Testis (tissue), 3 donors: ENCODE data around the gene PCBP3. TPM values are rescaled to one million over a fixed set of nuclear protein-coding genes. Genes with fewer than 3 reads are reported as not detected.
"Not testable (repeated sequence)": the region's sequence is repeated elsewhere in the genome, so short reads cannot be mapped to it uniquely, and the experiment has no call there.

ENCODE experiments used
- DNase-seq: peaks from one replicate; pipeline ENCODE4 v3.0.0-alpha.2; 2019
- H3K27ac ChIP-seq, 2 donors: fragments of 200-600 bp; sonication (generic); one replicate each; pipeline ENCODE4 v1.5.1; 2019
- H3K27me3 ChIP-seq: fragments of 200-600 bp; sonication (generic); one replicate; pipeline ENCODE4 v1.5.1; 2019
- H3K36me3 ChIP-seq: fragments of 200-600 bp; sonication (generic); one replicate; pipeline ENCODE4 v1.5.1; 2017; ENCODE audit warnings: low read depth; ENCODE audit errors: missing control alignments
- H3K4me1 ChIP-seq: fragments of 200-600 bp; sonication (generic); one replicate; pipeline ENCODE4 v1.5.1; 2019
- H3K4me3 ChIP-seq, 2 donors: fragments of 200-600 bp; sonication (generic); one replicate each; pipeline ENCODE4 v1.5.1; 2017 to 2019
- H3K9me3 ChIP-seq: fragments of 200-600 bp; sonication (generic); one replicate; pipeline ENCODE4 v1.5.1; 2017
- POLR2A ChIP-seq: fragments of 450-650 bp; IDR thresholded peaks from one replicate; pipeline ENCODE4 v1.6.1; 2017; ENCODE audit warnings: antibody characterized with exemption, mild to moderate bottlenecking, moderate library complexity
- WGBS, 2 donors: methylation state at CpG; one replicate each; pipeline ENCODE4 v1.1.5; 2018; 5-methylcytosine and 5-hydroxymethylcytosine counted together
- intact Hi-C: fragments of 100-400 bp; cut with DNase I; formaldehyde crosslinking; loops from one replicate; pipeline ENCODE4 v1.15.1; 2023; ENCODE audit warnings: low total_unique reads
- polyA plus RNA-seq: library from polyadenylated mRNA; stranded (reverse); fragments of 350-450 nt; fragmentation: Illumina TruSeq; extraction: RNeasy Lipid Tissue Mini Kit (QIAGEN cat#74804); gene quantifications from one replicate; pipeline ENCODE4 v1.2.3, GENCODE V29; 2014; ENCODE audit warnings: low read depth, low replicate concordance; ENCODE audit not compliant: insufficient read depth
- total RNA-seq, 2 donors: library from RNA; depleted of rRNA; stranded (reverse); fragments of >200 nt; gene quantifications; one replicate each; pipeline ENCODE4 v1.2.3, GENCODE V29; 2016
- TF ChIP-seq, protein P1 (sequence below), 3 experiments: fragments of 450-650 bp in 2 of 3; fragments of 200-600 bp in 1 of 3; sonication (generic) in 1 of 3; IDR thresholded peaks; one replicate each; pipeline ENCODE4 v1.5.1; 2016 to 2019; ENCODE audit warnings: antibody characterized with exemption in 3 of 3, mild to moderate bottlenecking in 2 of 3, moderate library complexity in 1 of 3

The PCBP3 gene
- total and polyA plus RNA-seq, 3 donors from 2014 or later, result 35.7 to 58.3 (median 38.0) TPM

DNA sequence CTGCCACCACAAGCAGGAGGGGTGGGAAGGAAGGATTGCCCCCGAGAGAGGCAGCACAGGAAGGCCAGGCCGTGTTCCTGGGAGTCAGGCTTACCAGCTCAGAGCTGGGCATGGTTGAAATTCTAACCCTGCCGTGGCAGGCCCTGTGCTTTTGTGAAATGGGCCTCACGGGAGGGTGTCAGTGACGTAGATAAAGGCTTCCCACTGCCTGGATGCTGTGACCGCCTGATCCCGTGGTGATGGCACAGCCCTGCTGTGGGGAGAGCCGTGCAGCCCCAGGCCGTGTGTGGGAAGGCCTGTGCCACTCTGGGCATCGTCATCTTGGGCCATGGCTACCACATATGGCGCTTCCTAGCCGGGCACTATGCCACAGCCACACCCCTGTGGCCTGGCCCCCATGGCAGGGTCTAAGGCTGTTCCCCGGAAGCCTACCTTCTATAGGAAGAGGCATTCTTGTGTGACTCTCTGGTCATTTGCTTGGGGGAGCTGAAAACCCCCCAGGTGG lies 161.3 kb downstream of the PCBP3 start:
- DNase-seq, result no peak
- WGBS, 2 donors, result 87 to 91% methylated on average over 12 to 13 of the region's 13 CpGs
- Histone ChIP-seq H3K27me3 (no peaks in the 10 kb centered on the region), H3K4me1 (no peaks in the 10 kb centered on the region), H3K27ac (no peak overlapping the region), H3K4me3 (no peak overlapping the region), H3K9me3 (no peaks in the 10 kb centered on the region), H3K36me3 (no peaks in the 10 kb centered on the region)
- TF ChIP-seq POLR2A, result no peak
- TF ChIP-seq, protein P1, sequence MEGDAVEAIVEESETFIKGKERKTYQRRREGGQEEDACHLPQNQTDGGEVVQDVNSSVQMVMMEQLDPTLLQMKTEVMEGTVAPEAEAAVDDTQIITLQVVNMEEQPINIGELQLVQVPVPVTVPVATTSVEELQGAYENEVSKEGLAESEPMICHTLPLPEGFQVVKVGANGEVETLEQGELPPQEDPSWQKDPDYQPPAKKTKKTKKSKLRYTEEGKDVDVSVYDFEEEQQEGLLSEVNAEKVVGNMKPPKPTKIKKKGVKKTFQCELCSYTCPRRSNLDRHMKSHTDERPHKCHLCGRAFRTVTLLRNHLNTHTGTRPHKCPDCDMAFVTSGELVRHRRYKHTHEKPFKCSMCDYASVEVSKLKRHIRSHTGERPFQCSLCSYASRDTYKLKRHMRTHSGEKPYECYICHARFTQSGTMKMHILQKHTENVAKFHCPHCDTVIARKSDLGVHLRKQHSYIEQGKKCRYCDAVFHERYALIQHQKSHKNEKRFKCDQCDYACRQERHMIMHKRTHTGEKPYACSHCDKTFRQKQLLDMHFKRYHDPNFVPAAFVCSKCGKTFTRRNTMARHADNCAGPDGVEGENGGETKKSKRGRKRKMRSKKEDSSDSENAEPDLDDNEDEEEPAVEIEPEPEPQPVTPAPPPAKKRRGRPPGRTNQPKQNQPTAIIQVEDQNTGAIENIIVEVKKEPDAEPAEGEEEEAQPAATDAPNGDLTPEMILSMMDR (IDR thresholded peaks at IDR 0.05), result no peak
- intact Hi-C loops, result no loop called here

DNA sequence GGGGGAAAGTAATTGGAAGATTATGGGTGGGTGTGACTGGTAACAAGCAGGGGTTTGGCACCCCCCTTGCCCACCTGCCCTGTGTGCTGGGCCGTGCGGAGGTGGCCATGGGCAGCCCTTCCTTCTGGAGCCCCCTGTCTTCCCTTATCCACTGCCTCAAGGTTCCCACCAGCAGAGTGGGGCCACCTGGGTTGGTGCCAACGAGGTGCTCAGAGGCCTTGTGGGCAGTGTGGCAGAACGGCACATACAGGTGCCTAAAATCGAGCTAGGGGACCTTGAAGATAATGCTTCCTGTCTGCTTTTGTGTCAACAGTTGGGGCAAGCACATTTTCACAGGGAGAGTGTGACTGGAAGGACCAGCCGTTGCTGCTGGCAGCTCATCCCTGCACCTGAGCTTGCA lies 161.8 kb downstream of the PCBP3 start:
- intact Hi-C loops, result no loop called here
- no peak overlapping the region for H3K4me3 ChIP-seq
- no peaks in the 10 kb centered on the region for H3K36me3 ChIP-seq
- TF ChIP-seq POLR2A, result no peak
- TF ChIP-seq, protein P1 (IDR thresholded peaks at IDR 0.05), result no peak
- no peak overlapping the region for H3K27ac ChIP-seq
- DNase-seq, result no peak
- H3K4me1 ChIP-seq, result no peaks in the 10 kb centered on the region
- H3K27me3 ChIP-seq, result no peaks in the 10 kb centered on the region
- 89% methylated on average over 6 of the region's 6 CpGs; no CpG with 5 or more reads in 1 of the 2 donors for WGBS, 2 donors
- no peaks in the 10 kb centered on the region for H3K9me3 ChIP-seq

DNA sequence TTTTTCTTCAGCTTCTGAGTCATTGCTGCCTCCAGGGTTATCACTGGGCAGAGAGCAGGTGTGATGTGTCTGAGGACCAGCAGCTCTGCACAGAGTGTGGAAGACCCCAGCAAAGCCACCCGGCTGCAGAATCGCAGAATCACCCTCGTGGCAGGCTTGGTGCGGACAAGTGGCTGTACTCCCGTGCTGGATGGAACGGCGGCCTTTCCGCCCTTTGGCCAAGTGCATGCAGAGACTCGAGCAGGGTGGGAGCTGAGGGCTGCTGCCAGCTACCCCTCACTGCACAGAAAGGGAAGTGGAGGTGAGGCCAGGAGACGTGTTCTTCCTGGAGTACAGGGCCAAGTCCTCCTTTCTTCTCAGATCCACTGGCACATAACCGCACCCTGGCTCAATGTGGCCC lies 162.5 kb downstream of the PCBP3 start:
- Histone ChIP-seq H3K4me3 (no peak overlapping the region), H3K36me3 (no peaks in the 10 kb centered on the region), H3K4me1 (no peaks in the 10 kb centered on the region), H3K27me3 (no peaks in the 10 kb centered on the region), H3K27ac (no peak overlapping the region), H3K9me3 (no peaks in the 10 kb centered on the region)
- 85 to 89% methylated on average over 10 to 11 of the region's 11 CpGs for WGBS, 2 donors
- TF ChIP-seq, protein P1 (IDR thresholded peaks at IDR 0.05), result no peak
- TF ChIP-seq POLR2A, result no peak
- no peak for DNase-seq
- intact Hi-C loops, result no loop called here

DNA sequence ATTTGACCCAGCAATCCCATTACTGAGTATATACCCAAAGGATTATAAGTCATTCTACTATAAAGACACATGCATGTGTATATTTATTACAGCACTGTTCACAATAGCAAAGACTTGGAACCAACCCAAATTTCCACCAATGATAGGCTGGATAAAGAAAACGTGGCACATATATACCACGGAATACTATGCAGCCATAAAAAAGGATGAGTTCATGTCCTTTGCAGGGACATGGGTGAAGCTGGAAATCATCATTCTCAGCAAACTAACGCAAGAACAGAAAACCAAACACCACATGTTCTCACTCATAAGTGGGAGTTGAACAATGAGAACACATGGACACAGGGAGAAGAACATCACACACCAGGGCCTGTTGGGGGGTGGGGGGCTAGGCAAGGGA lies 165.1 kb downstream of the PCBP3 start:
- H3K27ac ChIP-seq, intact Hi-C loops, H3K36me3 ChIP-seq, H3K4me3 ChIP-seq, H3K4me1 ChIP-seq, H3K27me3 ChIP-seq, DNase-seq, H3K9me3 ChIP-seq: not testable (repeated sequence)
- 83 to 94% methylated on average over 3 of the region's 3 CpGs for WGBS, 2 donors

DNA sequence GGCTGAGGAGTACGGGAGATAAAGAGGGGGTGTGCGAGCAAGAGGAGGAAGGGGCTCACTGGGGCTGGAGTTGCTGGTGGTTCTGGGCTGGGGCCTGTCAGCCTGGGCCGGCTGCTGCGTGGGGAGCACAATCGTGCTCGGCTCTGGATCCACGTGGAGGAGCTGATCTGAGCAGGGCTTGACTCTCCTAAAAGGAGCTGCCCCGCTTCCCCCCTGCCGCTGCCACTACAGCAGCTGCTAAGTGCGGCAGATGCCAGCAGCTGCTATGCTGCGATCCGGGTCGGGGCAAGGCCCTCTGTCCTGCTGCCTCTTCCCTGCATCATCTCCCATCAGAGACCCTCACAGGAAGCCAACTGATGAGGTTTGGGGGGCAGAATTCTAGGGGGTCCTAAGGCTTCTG lies 165.9 kb downstream of the PCBP3 start:
- Histone ChIP-seq H3K9me3 (no peaks in the 10 kb centered on the region), H3K36me3 (no peaks in the 10 kb centered on the region), H3K27me3 (no peaks in the 10 kb centered on the region), H3K4me1 (no peaks in the 10 kb centered on the region), H3K27ac (no peak overlapping the region), H3K4me3 (no peak overlapping the region)
- no peak for DNase-seq
- WGBS, 2 donors, result 67 to 71% methylated on average over 10 to 13 of the region's 13 CpGs
- intact Hi-C loops, result no loop called here
- TF ChIP-seq POLR2A, result no peak
- TF ChIP-seq, protein P1 (IDR thresholded peaks at IDR 0.05), result no peak
